Hypothalamus (tissue), 51 donors: ENCODE measurements around the gene POU2F3.
"Not testable (repeated sequence)": the region's sequence is repeated elsewhere in the genome, so short reads cannot be mapped to it uniquely, and the experiment has no call there.

ENCODE experiments used
- DNase-seq, 51 donors: peaks; one replicate each; lab custom pipeline; 2025; lab: John Stamatoyannopoulos, UW

POU2F3 gene

DNA sequence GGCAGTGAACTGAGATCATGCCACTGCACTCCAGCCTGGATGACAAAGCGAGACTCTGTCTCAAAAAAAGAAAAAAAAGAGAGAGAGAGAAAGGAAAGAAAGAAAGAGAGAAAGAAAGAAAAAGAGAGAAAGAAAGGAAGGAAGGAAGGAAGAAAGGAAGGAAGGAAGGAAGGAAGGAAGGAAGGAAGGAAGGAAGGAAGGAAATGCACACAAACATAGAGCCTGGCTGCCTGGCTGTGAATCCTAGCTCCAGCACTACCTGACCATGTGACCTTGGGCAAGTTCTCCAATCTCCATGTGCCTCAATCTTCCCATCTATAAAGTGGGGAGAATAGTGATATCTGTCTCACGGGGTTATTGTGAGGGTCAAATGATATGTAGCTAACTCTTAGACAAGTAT lies 34.0 kb downstream of the POU2F3 start:
- DNase-seq, result not testable (repeated sequence)

DNA sequence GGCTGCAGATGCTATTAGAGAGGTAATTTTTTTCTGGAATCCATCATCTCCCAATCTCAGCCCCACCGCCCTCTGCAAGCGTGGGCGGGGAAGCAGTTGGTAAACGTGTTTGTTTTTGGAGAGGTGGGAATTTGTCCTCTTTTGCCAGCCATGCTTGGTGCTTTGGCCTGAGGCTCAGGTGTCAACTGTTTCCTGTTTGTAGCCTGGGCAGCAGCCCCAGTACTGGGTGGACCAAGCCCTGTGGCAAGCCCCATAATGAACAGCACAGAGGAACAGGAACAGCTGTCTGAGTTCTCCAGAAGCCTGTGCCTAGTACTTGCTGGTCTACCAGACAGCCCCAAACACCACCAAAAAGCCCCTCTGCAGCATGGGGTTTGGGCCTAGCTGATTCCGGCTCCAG lies 39.6 kb downstream of the POU2F3 start:
- no peak for DNase-seq

DNA sequence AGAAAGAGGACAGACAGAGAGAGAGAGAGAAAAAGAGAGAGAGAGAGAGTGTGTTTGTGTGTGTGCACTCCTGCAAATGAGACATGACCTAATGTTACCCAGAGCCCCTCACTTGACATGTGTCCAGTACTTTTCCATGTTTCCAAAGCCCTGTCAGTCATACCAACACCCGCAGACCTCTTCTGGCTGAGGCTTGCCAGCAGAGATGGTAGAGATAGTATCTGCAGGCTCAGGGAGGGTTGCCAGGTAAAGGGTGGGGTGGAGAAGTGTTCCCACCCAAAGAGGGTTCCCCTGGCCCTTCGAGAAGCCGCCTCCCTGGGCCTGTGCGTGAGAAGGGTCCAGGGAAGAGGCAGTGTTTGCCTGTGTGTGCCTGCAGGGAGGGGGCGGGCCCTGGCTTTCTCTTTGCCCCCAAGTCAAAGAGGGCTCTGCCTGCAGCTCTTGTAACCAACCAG lies 40.7 kb downstream of the POU2F3 start:
- no peak for DNase-seq

DNA sequence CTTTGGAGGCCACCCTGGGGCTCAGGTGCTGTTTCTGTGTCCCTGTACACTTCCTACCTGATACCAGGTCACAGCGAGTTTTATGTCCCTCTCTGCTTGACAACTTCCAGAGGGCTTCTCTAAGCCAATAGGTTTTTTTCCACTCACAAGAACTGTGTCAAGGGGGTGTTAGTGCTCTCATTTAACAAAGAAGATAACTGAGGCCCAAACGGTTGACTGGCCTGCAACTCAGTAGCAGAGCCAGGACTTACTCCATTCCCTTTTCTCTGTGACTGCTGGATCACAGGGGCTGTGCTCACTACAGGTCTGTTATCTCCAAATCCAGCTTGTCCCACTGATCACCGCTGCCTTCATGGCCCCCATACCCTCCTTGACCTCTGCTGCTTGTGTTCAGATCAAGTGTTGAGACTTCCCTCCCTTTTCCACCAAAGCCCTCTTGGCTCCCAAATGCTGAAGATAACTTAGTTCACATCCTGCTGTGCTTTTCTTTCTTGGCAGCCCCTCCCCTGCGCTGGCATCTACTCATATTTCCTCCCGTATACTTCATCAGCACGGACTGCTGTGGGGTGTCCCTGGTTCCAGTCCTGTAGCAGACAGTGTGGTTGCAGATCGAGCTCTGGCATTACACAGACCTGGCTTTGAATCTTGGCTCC lies 41.3 kb downstream of the POU2F3 start:
- DNase-seq, result no peak

DNA sequence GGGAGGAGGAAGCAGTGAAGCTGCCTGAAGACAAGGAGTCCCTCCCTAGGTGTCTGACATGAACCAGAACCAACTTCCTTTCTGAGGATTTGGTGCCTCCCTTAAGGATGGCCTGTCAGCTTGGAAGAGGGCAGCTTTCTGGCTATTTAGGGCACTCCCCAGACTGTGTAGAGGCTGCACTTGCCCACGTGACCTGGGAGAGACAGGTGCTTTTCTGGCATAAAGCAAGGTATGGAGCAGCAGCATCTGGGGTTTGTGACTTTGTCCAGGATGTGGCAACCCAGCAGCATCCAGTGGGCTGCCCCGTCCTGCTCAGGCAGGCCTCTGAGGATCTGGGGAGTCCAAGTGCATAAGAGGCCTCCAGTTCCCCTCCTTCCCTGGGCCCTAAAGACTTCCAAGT lies 43.2 kb downstream of the POU2F3 start:
- DNase-seq, result no peak

DNA sequence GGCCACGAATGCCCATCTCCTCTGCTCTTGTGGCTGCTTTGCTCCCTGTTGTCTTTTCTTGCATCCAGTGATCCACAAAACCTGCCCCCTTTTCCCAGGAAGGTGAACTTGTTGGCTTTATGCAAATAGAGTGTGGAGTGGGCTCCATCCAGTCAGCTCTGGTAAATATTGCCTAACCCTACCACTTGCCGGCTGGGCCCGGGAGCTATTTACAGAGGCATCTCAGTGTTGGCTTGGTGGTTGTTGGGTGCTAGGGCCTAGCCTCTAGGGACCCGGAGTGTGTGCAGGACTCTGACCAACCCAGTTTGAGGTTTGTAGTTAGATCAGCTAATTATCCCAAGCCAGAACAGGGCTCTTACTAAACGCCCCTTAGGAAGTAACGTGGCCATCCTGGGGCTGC lies 44.3 kb downstream of the POU2F3 start:
- DNase-seq, result no peak

DNA sequence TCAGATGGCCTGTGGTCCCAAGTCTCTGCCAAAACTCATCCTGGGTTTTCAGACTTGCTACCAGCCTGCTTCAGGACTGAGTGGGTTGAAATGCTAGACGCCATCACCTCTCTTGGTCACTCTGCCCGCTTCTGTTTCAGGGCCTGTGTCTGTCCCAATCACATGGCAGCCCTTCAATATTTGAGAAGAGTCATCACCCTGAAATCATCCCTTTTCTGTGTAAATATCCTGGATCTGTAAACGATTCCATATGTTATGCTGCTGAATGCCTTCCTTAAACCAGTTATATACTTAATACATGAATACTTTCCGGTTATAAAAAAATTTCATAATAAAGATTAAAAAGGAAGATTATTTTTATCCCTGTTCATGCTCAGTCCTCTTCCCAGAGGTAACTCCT lies 45.3 kb downstream of the POU2F3 start:
- no peak for DNase-seq

DNA sequence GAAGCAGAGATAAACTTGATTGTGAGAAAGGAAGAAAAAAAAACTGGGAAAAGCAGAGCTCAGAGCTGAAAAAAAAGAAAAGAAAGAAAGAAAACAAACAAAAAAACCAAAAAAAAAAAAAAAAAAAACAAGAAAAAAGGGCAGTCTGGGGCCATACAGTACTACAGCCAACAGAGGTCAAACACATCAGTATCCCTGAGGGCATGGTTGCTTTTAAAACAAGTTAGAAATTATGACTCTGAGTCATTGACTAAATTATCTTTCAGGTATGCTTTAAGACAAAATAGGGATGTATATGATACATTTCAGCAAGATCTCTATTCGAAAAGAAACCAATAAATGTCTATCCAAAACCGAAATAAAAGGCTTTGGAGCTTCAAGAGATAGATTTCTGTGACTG lies 48.1 kb downstream of the POU2F3 start:
- no peak for DNase-seq

DNA sequence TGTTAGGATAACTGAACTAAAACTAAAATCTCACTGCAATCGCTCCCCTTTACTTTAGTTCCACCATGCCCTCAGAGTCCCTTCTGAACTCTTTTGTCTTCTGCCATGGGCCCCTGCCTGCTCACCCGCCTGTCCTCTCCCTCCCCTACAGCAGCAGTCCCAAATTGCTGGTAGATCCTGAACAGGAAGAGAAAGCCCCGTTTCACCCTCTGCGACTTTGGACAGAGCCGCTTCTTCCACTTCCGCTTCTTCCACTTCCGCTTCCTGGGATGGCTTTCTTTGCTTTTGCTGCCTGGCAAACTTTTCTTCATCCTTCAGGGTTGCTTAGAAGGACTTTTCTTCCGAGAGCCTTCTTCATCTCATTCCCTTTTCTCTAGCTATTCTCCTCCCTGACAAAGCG lies 49.5 kb downstream of the POU2F3 start:
- DNase-seq, result no peak

DNA sequence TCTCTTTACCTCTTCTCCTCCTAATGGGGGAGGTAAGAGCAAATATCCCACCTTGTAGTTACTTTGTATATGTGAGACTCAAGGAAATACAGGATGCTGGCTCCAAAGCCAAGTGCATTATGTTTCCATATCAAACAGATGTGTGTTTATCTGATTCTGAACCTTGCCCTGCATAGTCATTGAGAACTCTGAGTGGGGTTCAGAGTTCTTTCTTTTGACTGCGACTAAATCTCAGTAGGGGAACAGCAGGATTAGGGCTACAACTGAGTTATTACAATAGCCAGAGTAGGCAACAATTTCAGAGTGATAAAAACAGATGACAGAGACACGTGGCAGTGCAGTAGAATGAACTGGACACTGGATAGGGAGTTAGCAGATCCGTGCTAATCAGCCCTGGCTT lies 51.0 kb downstream of the POU2F3 start:
- DNase-seq, result no peak

DNA sequence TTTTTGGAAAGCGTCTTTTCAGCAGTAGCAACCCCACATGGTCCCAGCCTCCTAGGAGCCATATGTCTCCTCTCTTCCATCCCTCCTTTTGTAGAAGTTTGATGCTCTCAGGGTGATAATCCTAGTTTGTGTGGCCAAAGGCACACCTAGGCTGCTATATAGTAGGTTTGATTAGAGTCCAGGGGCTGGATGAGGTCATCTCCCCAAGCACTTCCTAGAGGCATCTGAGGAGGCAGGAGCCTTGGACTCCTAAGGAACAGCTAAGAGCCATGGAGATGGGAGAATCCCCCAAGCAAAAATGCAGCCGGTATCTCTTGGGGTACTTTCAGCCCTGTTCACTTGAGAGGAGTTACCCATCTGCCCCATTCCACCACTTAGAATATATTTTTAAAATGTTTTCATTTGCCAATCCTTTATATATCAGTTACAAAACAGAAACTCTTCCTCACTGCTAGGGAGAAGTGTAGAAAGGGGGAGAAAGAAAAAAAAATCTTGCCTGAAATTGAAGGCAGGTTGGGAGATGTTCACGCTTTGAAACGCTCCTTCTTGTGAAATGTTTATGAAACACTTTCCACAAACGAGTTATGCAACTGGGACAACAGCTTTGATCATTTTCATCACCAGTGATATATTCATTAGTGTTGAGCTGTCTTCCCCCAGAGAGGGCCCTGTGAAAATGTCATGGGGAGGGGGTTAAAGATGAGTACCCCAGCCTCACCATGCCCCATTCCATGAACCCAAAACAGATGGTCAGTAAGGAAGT lies 53.3 kb downstream of the POU2F3 start:
- no peak for DNase-seq

DNA sequence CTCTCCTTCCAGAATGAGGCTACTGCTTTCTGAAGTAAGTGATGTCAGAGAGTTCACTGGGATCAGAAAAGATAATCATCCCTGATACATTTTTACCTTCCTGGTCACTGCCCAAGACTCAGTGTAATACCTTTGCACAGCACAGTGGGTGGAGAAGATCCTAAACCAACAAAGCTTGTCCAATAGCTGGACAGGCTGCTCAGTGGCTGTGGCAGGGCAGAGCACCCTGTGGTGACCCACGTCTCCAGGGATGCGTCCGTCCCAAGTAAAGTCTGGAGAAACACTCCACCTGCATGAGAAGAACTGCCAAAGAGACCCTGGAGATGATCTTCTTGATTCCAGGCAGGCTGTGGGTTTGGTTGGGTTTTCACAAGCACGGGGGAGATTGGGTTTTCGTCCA lies 54.2 kb downstream of the POU2F3 start:
- DNase-seq, result no peak

DNA sequence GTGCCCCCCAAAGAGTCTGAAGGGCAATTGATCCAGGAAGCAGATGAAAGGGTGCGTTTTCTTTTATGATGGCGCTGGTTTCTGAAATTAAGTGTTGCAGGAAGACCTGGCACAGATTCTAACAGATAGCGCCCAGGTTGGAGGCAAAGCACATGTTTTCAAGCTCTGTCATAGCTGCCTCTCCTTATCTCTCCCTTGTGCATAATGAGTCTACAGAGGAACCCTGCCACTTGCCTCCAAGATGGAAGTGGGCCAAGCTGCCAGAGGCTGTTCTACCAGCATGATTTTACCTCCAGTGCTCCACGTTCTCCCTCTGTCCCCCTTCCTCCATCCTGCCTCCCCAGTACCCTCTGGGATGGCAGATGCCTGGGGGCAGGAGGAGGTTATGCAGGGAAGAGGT lies 55.2 kb downstream of the POU2F3 start:
- no peak for DNase-seq

DNA sequence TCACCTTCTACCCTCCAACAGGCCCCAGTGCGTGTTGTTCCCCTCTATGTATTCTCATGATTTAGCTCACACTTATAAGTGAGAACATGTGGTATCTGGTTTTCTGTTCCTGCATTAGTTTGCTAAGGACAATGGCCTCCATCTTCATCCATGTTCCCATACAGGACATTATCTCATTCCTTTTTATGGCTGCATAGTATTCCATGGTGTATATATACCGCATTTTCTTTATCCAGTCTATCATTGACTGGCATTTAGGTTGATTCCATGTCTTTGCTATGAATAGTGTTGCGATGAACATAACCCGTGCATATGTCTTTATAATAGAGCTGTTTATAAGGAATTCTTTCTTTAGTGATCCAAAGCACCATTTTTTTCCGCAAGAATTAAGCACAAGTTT lies 56.6 kb downstream of the POU2F3 start:
- DNase-seq, result no peak

DNA sequence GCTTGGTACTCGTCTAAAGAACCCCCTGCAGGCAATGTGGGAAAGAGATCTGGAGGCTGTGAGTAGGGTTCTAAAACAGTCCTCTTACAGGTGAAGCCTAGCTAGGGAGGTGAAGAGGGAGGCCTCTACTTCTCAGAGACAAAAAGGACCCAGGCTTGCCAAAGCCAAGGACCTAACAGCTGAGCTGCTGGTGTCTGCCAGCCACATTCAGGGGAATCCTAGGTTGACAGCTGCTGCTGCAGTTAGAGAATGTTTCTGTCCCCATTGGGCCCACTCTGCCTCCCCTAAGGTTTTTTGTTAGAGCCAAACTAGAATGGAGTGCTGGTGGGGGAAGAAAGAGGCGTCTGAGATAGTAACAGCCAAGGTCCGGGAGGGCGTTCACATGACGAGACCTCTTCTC lies 58.5 kb downstream of the POU2F3 start:
- DNase-seq, result no peak

DNA sequence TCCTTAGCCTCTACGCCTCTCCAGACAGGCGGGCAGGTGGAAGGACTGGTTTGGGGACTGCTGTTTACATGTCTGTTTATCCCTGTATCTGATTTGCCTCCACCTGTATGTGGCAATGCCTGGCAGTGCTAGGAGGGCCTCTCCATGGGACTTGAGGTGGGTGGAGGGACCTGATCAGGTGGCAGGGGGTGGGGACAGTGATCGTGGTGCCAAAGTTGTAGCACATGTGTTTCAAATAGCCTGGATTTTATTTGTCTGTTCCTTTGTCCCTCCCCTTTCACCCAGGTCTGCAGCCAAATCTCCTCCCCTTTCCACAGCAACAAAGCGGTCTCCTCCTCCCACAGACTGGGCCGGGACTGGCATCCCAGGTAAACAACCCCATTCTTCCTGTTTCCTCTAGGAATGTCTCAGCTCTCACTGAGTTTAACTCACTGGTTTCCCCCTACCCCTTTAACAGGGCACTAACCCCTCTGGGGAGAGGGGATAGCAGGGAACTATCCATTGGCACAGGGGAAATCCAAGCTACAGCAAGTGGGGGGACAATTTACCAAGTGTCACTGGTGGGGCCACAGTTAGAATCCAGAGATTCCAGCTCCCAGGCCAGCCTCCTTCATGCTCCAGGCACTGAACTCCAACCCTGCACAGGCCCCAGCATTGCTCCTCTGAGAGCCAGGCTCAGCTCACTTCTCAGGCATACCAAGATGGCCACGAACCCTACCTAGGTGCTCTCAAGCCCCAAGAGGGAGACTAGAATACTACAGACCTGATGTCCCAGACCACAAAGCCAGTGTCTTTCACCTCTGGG lies 62.3 kb downstream of the POU2F3 start:
- no peak for DNase-seq

DNA sequence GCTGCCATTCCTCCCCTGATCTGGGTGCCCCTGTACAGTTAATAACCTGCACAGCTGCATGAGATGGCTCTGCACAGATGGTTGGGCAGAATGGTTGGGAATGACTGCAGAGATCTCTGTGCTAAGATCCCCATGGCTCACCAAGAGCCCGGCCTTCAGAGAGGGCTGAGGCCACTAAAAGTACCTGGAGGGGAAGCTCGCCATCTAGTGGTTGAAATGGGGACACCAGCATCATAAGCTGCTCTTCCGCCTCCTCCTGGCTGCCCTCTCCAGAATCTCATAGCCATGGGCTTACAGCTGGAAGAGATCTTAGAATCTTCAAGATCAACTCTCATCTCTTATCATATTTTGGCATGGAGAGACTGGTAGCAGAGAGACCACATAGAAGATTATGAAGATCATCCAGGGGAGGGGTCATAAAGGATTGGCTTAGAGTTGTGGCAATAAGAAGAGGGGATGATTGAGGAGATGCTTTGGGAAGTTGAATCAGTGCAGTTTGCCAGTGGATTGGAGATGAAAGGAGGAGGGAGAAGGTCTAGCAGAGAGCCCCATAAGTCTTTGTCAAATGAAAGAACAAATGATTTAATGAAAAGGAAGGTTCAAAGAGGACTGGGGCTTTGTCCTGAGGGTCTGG lies 63.2 kb downstream of the POU2F3 start:
- DNase-seq, result peak in 26 of 51 donors; percentile 4 to 66 (median 22)

DNA sequence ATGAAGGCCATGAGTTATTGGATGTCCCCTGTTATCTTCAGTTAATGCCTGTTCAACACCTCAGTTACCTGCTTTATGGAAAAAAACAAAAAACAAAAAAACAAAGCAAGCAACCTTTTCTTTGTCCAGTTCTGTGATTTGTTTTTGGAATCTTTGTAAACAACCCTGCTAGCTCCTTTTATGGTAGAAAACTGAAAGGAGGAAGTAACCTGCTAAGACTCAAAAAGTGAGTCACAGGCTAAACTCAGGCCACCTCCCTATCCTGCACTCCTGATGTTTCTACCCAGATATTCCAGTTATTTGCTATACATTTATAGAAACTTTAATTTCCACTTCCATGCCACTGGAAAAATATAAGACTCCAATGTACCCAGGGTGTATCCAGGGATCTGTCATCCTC lies 64.6 kb downstream of the POU2F3 start:
- no peak for DNase-seq

DNA sequence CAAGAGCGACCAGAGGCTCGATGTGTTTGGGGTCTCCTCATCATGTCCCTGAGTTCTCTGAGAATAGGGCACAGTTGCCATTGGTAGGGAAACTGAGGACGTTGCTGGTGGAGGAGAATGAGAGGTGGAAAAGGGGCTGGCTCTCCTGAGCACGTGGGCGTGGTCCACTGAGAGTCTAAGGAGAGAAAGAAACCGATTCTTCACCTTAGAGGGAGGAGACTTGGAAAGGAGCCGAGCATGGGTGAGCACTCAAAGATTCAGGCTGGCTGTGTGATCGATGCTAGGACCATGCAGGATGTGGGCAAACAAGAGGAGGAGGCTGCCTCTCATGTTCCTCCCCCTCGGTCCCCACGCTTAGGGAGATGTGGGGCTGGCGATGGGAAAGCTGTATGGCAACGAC lies 65.3 kb downstream of the POU2F3 start:
- no peak for DNase-seq

DNA sequence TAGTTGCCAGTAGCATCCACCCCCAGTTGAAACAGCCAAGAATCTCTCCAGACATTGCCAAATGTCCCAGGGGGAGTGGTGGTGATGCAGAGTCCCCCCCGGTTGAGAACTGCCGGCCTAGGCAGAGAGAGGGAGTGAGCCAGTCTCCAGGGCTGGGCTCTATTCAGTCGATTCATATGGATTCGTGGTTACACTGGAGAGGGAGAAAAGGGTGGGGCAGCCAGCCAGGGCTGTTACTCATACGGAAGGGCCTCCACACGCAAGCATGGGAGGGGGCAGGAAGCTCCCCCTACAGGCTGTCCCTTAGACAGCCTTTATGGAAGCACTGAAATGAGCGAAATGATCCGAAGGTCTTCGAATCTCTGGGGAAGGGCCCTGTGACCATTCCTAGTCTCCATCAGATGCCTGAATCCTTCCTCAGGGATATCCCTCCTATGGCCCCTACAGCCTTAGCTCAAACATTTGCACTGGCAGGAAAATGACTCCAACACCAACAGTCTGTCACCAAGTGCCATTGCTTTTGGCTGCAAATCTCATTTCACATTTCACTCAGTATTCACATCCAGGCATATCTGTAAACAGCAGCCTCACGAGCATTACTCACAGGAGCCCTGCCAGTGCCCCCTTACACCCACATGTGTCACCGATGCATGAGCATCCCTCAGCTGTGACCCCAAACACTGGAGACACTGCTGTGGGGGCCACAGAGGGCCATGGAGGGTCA lies 66.7 kb downstream of the POU2F3 start:
- DNase-seq, result peak in 1 of 51 donors; percentile 47

DNA sequence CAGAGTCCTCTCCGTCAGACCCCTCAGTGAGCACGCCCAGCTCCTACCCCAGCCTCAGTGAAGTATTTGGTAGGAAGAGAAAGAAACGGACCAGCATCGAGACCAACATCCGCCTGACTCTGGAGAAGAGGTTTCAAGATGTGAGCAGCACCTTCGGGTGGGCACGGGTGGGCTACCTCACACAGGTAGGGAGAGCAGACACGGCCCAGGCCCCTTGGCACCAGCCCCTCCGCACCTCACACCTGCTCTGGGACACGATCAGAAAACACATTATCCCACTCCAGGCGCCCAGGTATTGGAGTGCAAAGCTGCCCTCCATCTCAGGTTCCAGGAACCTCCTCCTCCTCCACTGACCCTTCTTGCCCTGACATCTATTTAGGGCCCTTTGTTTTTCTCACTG lies 67.5 kb downstream of the POU2F3 start:
- DNase-seq, result no peak
